H7 (cell line): Measurements from ENCODE around the gene CCDC9. TPM values are rescaled to one million over a fixed set of nuclear protein-coding genes. Genes with fewer than 3 reads are reported as not detected.

Experiments
- DNase-seq: peaks from one replicate; pipeline ENCODE4 v3.0.0; 2012
- H3K27me3 ChIP-seq: 2 replicates; pipeline ENCODE4 v1.6.0; 2011; ENCODE audit warnings: mild to moderate bottlenecking, low read length; ENCODE audit not compliant: control insufficient read depth, insufficient read depth
- H3K36me3 ChIP-seq: replicated peaks from 2 replicates; pipeline ENCODE4 v1.5.1; 2011; ENCODE audit warnings: low read length; ENCODE audit not compliant: control insufficient read depth, insufficient read depth
- H3K4me3 ChIP-seq: 2 replicates; pipeline ENCODE4 v1.5.1; 2011; ENCODE audit warnings: low read depth, mild to moderate bottlenecking, control low read depth, low read length, moderate library complexity; ENCODE audit not compliant: insufficient read depth
- total RNA-seq: library from RNA; depleted of rRNA; stranded (reverse); fragments of >200 nt; shearing (Covaris generic); gene quantifications from 2 replicates; pipeline ENCODE4 v1.2.3, GENCODE V29; 2014; rRNA removed

The CCDC9 gene
- total RNA-seq: 10.9 and 14.0 TPM in 2 replicates

GRCh38 chr19:47255879-47256692 is at the start of gene CCDC9:
CCDC9 (plus strand) TSS chr19:47256525; CDS start chr19:47258401, 1,876 bp downstream.
- no peak for DNase-seq
- H3K36me3 ChIP-seq: peaks cover 14% of the 10 kb centered on the region
- peak within 1 kb of the TSS; percentile 64 for H3K4me3 ChIP-seq
- H3K27me3 ChIP-seq: no peaks in the 10 kb centered on the region

- Histone ChIP-seq H3K4me3 (no peak overlapping the region), H3K27me3 (no peaks in the 10 kb centered on the region), H3K36me3 (peaks cover 32% of the 10 kb centered on the region)
- no peak for DNase-seq
Measured at GRCh38 chr19:47209319-47210179, 46.8 kb upstream of the CCDC9 start.

- no peak for DNase-seq
- H3K27me3 ChIP-seq: no peaks in the 10 kb centered on the region
- H3K36me3 ChIP-seq: peaks cover 27% of the 10 kb centered on the region
- H3K4me3 ChIP-seq: no peak overlapping the region
Measured at GRCh38 chr19:47210180-47210490, 46.2 kb upstream of the CCDC9 start.

GRCh38 chr19:47210689-47211316 is 45.5 kb upstream of the CCDC9 start:
- Histone ChIP-seq H3K27me3 (no peaks in the 10 kb centered on the region), H3K36me3 (peaks cover 22% of the 10 kb centered on the region), H3K4me3 (no peak overlapping the region)
- peak; percentile 82 for DNase-seq

GRCh38 chr19:47215581-47215980 is 40.7 kb upstream of the CCDC9 start:
- peaks cover 1% of the 10 kb centered on the region; the same call in 1 of the 2 replicates for H3K36me3 ChIP-seq
- H3K27me3 ChIP-seq: no peaks in the 10 kb centered on the region
- H3K4me3 ChIP-seq: no peak overlapping the region
- DNase-seq: no peak

DNA sequence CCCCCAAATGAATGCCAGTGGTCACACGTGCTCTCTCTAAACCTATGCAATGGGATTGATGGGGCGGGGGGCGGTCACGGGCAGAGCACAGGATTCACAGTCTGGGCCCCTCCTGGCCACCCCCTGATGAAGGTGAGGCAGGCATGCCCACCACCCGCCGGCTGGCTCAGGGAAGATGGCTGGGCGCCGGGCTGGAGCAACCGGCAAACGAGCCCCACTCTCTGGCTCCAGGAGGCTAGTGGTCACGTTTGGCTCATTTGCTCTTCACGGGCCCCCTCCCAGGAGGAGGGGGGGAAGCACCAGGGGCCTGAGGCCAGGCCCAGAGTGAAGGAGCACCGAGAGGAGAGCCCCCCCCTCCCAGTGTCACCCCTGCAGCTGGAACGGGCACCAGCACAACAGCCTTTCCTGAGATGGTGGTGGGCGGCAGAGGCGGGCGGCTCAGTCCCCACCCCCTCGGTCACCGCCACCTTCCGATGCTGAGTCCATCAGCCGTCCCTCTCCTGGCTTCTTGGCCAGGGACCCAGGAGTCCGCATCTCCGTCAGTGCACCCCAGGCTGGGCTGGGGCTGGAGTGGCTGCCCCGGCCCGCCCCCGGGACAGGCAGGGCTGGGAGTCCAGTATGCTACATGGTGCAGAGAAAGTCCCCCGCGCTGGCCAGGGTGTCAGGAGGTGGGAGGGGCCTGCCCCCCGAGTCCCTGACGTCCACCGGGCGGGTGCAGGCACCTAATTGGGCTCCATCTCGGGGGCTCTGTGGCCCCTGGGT is 35.1 kb upstream of the CCDC9 start:
- H3K27me3 ChIP-seq: no peaks in the 10 kb centered on the region
- peaks cover 1% of the 10 kb centered on the region for H3K36me3 ChIP-seq
- no peak overlapping the region for H3K4me3 ChIP-seq
- peak; percentile 57 for DNase-seq

- H3K4me3 ChIP-seq: no peak overlapping the region
- H3K27me3 ChIP-seq: no peaks in the 10 kb centered on the region
- peak; percentile 65 for DNase-seq
- peaks cover 1% of the 10 kb centered on the region for H3K36me3 ChIP-seq
Measured at GRCh38 chr19:47221890-47222289, 34.4 kb upstream of the CCDC9 start.

DNA sequence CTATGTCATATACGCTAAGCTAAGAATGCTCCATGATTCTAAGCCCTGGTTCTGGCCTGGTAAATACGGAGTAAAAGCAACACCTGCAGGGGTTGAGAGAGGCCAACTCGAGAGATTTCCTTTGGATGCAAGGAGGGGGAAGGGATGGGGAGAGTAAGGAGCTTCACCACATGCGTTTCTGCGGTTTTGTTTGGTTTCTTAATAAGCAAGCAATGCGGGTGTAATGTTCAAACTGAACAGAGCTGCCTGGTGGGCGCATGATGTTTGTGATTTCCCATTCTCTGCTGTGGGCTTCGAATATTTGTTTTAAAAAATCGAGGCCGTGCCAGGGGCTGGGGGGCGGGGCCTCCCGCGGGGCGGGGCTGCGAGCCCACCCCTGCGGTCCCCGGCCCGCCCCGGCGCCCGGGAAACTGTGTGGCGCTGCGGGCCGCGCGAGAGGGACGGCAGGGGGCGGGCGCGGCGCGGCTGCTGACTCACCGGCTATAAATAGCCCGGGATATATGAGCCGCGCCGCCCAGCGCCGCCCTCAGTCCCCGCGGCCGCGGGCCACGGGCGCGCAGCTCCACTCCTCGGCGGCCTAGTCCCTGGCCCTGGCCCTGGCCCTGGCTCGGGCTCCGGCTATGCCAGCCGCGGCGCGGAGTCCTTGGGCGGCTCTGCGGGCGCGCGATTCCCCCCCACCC is 30.4 kb upstream of the CCDC9 start:
- DNase-seq: peak; percentile 99
- Histone ChIP-seq H3K27me3 (peaks cover 9% of the 10 kb centered on the region), H3K4me3 (peak overlapping the region; percentile 85), H3K36me3 (peaks cover 1% of the 10 kb centered on the region)

GRCh38 chr19:47226426-47227351 is 29.6 kb upstream of the CCDC9 start:
- Histone ChIP-seq H3K36me3 (peaks cover 1% of the 10 kb centered on the region), H3K4me3 (peak overlapping the region; percentile 85), H3K27me3 (peaks cover 12% of the 10 kb centered on the region)
- no peak for DNase-seq

GRCh38 chr19:47227352-47228167 is 28.8 kb upstream of the CCDC9 start:
- Histone ChIP-seq H3K36me3 (no peaks in the 10 kb centered on the region), H3K4me3 (peak overlapping the region; percentile 85), H3K27me3 (peaks cover 12% of the 10 kb centered on the region)
- peak; percentile 96 for DNase-seq

- Histone ChIP-seq H3K36me3 (no peaks in the 10 kb centered on the region), H3K4me3 (peak overlapping the region; percentile 85), H3K27me3 (peaks cover 12% of the 10 kb centered on the region)
- peak; percentile 80 for DNase-seq
Measured at GRCh38 chr19:47228168-47228936, 28.0 kb upstream of the CCDC9 start.
